Kidney (tissue), 14 donors: ENCODE measurements around the gene POLR1C. TPM values are rescaled to one million over a fixed set of nuclear protein-coding genes. Genes with fewer than 3 reads are reported as not detected.

Experiments
- DNase-seq, 5 donors: peaks; one replicate each; pipeline ENCODE4 v3.0.0-alpha.2; 2013 to 2020
- FAIRE-seq: peaks from 2 replicates; lab custom pipeline; 2012; peaks lifted over from hg19 to GRCh38; lab: Jason Lieb, UNC
- H3K27ac ChIP-seq, 2 donors: one replicate each; pipeline ENCODE4 v1.7.0; 2013; ENCODE audit warnings: low read depth in 2 of 2, low read length in 2 of 2, inconsistent platforms in 1 of 2
- H3K27me3 ChIP-seq: one replicate; pipeline ENCODE4 v1.7.1; 2013; ENCODE audit warnings: low read length, inconsistent platforms; ENCODE audit not compliant: control insufficient read depth, insufficient read depth
- H3K36me3 ChIP-seq, 3 donors: one replicate each; pipeline versions ENCODE4 v1.7.0 to v1.7.1; 2013; ENCODE audit warnings: low read length in 3 of 3, control low read depth in 1 of 3, inconsistent platforms in 1 of 3; ENCODE audit not compliant: insufficient read depth in 3 of 3, control insufficient read depth in 2 of 3
- H3K4me1 ChIP-seq, 3 donors: one replicate each; pipeline versions ENCODE4 v1.7.0 to v1.7.1; 2013; ENCODE audit warnings: low read length in 3 of 3, inconsistent platforms in 1 of 3, low read depth in 1 of 3; ENCODE audit not compliant: control insufficient read depth in 2 of 3, insufficient read depth in 2 of 3
- H3K4me3 ChIP-seq, 3 donors: one replicate each; pipeline versions ENCODE4 v1.7.0 to v1.8.1; 2013; ENCODE audit warnings: low read length in 3 of 3, control low read depth in 1 of 3, inconsistent platforms in 1 of 3
- H3K9ac ChIP-seq, 3 donors: one replicate each; pipeline versions ENCODE4 v1.7.0 to v1.7.1; 2013; ENCODE audit warnings: low read length in 3 of 3, control low read depth in 1 of 3, inconsistent platforms in 1 of 3
- H3K9me3 ChIP-seq, 3 donors: one replicate each; pipeline versions ENCODE4 v1.7.0 to v1.7.1; 2013; ENCODE audit warnings: low read length in 3 of 3, control low read depth in 1 of 3, inconsistent platforms in 1 of 3; ENCODE audit not compliant: control insufficient read depth in 2 of 3, insufficient read depth in 1 of 3
- CTCF ChIP-seq: IDR thresholded peaks from 3 replicates; pipeline ENCODE4 v1.5.1; 2012; ENCODE audit warnings: mild to moderate bottlenecking, moderate library complexity, borderline replicate concordance; ENCODE audit not compliant: insufficient read depth; ENCODE audit errors: extremely low read depth
- intact Hi-C: fragments of 100-400 bp; cut with DNase I; formaldehyde crosslinking; loops from one replicate; pipeline ENCODE4 v1.11.1; 2022
- polyA plus RNA-seq: library from polyadenylated mRNA; stranded (reverse); fragments of 350-450 nt; fragmentation: Illumina TruSeq; extraction: RNeasy Lipid Tissue Mini Kit (QIAGEN cat#74804); gene quantifications from one replicate; pipeline ENCODE4 v1.2.3, GENCODE V29; 2014; ENCODE audit warnings: low read depth, low replicate concordance; ENCODE audit not compliant: insufficient read depth
- total RNA-seq: library from RNA; stranded (reverse); fragmentation: NEBNext Ultra II Directional; extraction: Animal tissue kit (Norgen Biotek cat#: 25700); gene quantifications from one replicate; pipeline ENCODE4 v1.2.1, GENCODE V29; 2021
- donor health status: control.
- donor health status: control.
- donor health status: control.
- donor health status: control.
- donor health status: control.
- donor health status: DM: yes; HTN: yes; CAD: no.
- donor health status: Normal renal cell carcinoma (clear cell type).

POLR1C gene
- total and polyA plus RNA-seq, 2 donors from 2014 or later = 27.5 to 41.3 TPM

GRCh38 chr6:43509984-43510826, 6.7 kb upstream of the POLR1C start, which contains the start of gene LRRC73:
Gene LRRC73, minus strand, starts transcription at chr6:43510346. Its CDS starts 561 bp downstream, at chr6:43509785.
- no peaks in the 10 kb centered on the region for H3K27me3 ChIP-seq
- peaks cover under 1 to 17% (median 4%) of the 10 kb centered on the region in 3 donors for H3K4me1 ChIP-seq
- peaks cover 4 to 23% (median 20%) of the 10 kb centered on the region in 3 donors for H3K36me3 ChIP-seq
- H3K9ac ChIP-seq = peak within 1 kb of the TSS in 2 of 3 donors; percentile 38 to 58
- H3K9me3 ChIP-seq = no peaks in the 10 kb centered on the region
- peak within 1 kb of the TSS in 1 of 2 donors; percentile 43 for H3K27ac ChIP-seq
- TF ChIP-seq CTCF = no peak
- peak within 1 kb of the TSS; percentile 41 to 58 (median 57) for H3K4me3 ChIP-seq
- FAIRE-seq = no peak
- intact Hi-C loops = loop anchor here (10.0 kb wide), 1 partner anchor 55 kb away; the partner anchor contains the start of gene DLK2
- peak; percentile 83 to 95 (median 90) for DNase-seq

GRCh38 chr6:43510827-43511163, 6.1 kb upstream of the POLR1C start:
- Histone ChIP-seq H3K9me3 (no peaks in the 10 kb centered on the region), H3K27ac (peak overlapping the region in 1 of 2 donors; percentile 43), H3K4me1 (peaks cover 4 to 23% (median 10%) of the 10 kb centered on the region in 3 donors), H3K9ac (peak overlapping the region in 1 of 3 donors; percentile 28), H3K36me3 (peaks cover 5 to 26% (median 20%) of the 10 kb centered on the region in 3 donors), H3K4me3 (peak overlapping the region in 1 of 3 donors; percentile 58), H3K27me3 (no peaks in the 10 kb centered on the region)
- FAIRE-seq (no peak), DNase-seq (peak in 1 of 5 donors; percentile 61)
- no peak for TF ChIP-seq CTCF
- intact Hi-C loops = no loop called here

DNA sequence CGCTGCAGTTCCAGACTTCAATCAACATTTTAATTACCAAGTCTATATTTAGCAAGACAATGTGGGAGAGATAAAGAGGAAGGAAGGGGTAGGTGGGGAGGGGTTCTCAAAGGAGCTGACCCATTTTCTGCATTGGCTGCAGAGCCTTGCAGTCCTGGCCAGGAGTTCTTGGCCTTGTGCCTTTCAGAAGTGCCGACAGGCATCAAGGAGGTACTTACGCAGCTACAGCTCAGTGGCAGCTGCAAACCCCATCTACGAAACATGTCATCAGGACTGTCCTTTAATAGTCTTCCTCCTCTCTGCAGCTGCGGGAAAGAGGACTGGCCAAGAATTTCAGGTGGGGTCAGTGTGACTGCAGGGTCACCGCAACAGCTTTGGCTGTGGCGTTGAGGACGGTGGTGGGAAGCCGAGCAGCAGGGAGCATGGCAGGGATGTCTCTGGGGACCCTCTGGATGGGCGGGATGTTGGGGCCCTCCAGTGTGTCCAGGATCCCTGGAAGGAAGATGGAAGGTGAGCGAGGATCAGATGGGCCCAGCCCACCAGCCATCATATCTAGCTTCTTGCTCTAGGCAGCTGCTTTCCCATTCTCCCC, 5.0 kb upstream of the POLR1C start:
- no peak for FAIRE-seq
- Histone ChIP-seq H3K9me3 (no peaks in the 10 kb centered on the region), H3K27me3 (no peaks in the 10 kb centered on the region), H3K4me1 (peaks cover 7 to 25% (median 13%) of the 10 kb centered on the region in 3 donors), H3K9ac (no peak overlapping the region), H3K27ac (no peak overlapping the region), H3K4me3 (no peak overlapping the region), H3K36me3 (peaks cover 5 to 26% (median 20%) of the 10 kb centered on the region in 3 donors)
- TF ChIP-seq CTCF = no peak
- intact Hi-C loops = no loop called here
- no peak for DNase-seq
